Measurements from ENCODE around the gene NT5C1A.

The NT5C1A gene

DNA sequence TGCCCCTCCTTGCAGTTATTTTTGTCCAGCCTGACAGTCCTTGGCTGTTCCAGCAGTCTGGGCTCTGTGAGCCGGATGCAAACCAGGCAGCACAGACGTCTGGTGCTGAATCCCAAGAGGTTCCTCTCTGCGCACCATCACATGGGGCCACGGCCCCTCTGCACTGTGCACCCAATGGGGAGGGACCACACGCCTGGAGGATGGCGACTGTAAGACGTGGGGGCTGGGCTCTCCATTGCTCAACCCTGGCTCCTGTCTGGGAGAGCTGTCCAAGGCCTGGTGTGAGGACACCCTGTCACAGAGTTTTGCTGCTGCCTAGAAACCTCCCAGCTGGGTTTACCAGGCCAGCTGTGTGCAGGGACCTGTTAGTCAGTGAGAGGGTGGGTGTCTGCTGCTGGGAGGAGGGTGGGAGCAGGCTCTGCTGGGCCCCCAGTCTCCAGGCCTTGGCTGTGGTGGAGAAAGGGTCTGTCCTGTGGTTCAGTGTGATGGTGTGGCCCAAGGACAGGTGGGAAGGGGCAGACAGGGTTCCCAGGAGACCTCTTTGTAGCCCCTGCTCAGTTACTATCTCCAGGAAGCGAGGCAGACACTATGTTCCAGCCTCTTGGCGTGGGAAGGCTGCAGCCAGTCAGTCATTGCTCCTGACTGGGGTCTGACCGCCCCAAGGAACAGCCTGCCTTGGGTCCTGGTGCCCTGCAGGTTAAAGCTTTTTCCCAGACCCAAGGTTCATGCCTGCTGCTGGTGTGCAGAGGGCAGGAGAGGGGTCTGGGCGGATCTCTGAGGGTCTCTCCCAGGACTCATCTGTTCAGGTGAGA lies 46.2 kb downstream of the NT5C1A start:
- no peak for TF ChIP-seq EZH2 (IDR thresholded peaks at IDR 0.05; ENCODE audit: borderline replicate concordance, low read length)
- TF ChIP-seq, protein P1, sequence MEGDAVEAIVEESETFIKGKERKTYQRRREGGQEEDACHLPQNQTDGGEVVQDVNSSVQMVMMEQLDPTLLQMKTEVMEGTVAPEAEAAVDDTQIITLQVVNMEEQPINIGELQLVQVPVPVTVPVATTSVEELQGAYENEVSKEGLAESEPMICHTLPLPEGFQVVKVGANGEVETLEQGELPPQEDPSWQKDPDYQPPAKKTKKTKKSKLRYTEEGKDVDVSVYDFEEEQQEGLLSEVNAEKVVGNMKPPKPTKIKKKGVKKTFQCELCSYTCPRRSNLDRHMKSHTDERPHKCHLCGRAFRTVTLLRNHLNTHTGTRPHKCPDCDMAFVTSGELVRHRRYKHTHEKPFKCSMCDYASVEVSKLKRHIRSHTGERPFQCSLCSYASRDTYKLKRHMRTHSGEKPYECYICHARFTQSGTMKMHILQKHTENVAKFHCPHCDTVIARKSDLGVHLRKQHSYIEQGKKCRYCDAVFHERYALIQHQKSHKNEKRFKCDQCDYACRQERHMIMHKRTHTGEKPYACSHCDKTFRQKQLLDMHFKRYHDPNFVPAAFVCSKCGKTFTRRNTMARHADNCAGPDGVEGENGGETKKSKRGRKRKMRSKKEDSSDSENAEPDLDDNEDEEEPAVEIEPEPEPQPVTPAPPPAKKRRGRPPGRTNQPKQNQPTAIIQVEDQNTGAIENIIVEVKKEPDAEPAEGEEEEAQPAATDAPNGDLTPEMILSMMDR (IDR thresholded peaks at IDR 0.05; ENCODE audit: low read length), result no peak
- no peaks in the 10 kb centered on the region; the same call in 1 of the 2 replicates for H3K36me3 ChIP-seq (ENCODE audit: insufficient read depth, low read length)
- H3K27ac ChIP-seq (ENCODE audit: low read depth, low read length, poor library complexity, severe bottlenecking), result no peak overlapping the region
- no peak overlapping the region for H3K4me2 ChIP-seq (ENCODE audit: low read length)
- H3F3A ChIP-seq (ENCODE audit: insufficient read depth, low read length), result no peaks in the 10 kb centered on the region
- H4K20me1 ChIP-seq (ENCODE audit: insufficient read depth, low read length), result no peaks in the 10 kb centered on the region
- no peak overlapping the region for H2AFZ ChIP-seq (ENCODE audit: low read length)
- H3K9me2 ChIP-seq (ENCODE audit: low read depth, low read length), result no peaks in the 10 kb centered on the region
- peaks cover 19% of the 10 kb centered on the region for H3K27me3 ChIP-seq (ENCODE audit: insufficient read depth, low read length)
- H3K9ac ChIP-seq (ENCODE audit: low read length), result no peak overlapping the region
- H3K9me3 ChIP-seq (ENCODE audit: low read length), result no peaks in the 10 kb centered on the region
- no peaks in the 10 kb centered on the region for H3K79me2 ChIP-seq (ENCODE audit: insufficient read depth, low read length)
- H3K4me3 ChIP-seq (ENCODE audit: low read depth, low read length, poor library complexity, severe bottlenecking), result no peak overlapping the region
- no peaks in the 10 kb centered on the region for H3K4me1 ChIP-seq (ENCODE audit: insufficient read depth, low read length, severe bottlenecking)

DNA sequence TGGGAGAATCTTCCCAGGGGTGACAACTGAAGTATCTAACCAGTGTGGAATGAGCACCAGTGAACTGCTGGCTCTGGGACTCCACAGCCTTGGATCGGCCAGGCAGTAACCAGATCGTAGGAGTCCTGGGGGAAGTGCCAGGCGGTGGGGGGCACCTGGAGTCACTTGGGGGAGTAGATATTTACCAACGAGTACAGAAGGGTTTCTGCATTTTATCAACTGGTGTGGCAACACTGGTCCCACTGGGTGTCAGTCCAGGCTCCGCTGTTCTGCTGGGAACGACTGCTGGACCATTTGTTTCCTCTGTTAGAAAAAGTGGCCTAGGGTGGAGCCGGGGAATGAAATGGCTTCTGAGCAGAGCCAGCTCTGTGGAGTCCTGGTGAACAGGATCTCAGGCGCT lies 46.9 kb downstream of the NT5C1A start:
- no peaks in the 10 kb centered on the region for H3K4me1 ChIP-seq (ENCODE audit: insufficient read depth, low read length, severe bottlenecking)
- H2AFZ ChIP-seq (ENCODE audit: low read length), result no peak overlapping the region
- no peaks in the 10 kb centered on the region for H3K9me3 ChIP-seq (ENCODE audit: low read length)
- peaks cover 19% of the 10 kb centered on the region for H3K27me3 ChIP-seq (ENCODE audit: insufficient read depth, low read length)
- TF ChIP-seq, protein P1 (IDR thresholded peaks at IDR 0.05; ENCODE audit: low read length), result no peak
- H3K27ac ChIP-seq (ENCODE audit: low read depth, low read length, poor library complexity, severe bottlenecking), result no peak overlapping the region
- H3K4me3 ChIP-seq (ENCODE audit: low read depth, low read length, poor library complexity, severe bottlenecking), result no peak overlapping the region
- H3K9me2 ChIP-seq (ENCODE audit: low read depth, low read length), result no peaks in the 10 kb centered on the region
- H3F3A ChIP-seq (ENCODE audit: insufficient read depth, low read length), result no peaks in the 10 kb centered on the region
- H3K79me2 ChIP-seq (ENCODE audit: insufficient read depth, low read length), result no peaks in the 10 kb centered on the region
- H3K4me2 ChIP-seq (ENCODE audit: low read length), result no peak overlapping the region
- no peaks in the 10 kb centered on the region for H4K20me1 ChIP-seq (ENCODE audit: insufficient read depth, low read length)
- no peak overlapping the region for H3K9ac ChIP-seq (ENCODE audit: low read length)
- no peaks in the 10 kb centered on the region; the same call in 1 of the 2 replicates for H3K36me3 ChIP-seq (ENCODE audit: insufficient read depth, low read length)

DNA sequence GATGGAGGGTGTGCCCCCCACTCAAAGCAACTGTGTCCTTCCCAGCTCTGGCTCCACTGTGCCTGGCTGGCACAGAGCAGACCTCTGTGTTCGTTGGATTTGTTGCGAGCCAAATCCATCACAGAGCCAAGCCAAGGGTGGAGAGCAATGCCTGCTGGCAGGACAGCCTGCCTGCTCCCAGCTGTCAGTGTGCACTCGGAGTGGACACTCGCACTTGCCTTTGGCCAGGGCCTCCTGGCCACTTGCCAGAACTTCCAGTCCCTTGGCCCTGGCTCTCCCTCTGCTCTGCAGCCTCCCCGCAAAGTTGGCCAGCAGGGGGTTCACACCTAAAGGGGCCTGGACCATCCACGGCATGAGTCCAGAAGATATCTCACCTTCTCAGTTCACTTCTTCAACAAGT lies 48.9 kb downstream of the NT5C1A start:
- no peaks in the 10 kb centered on the region for H3K4me1 ChIP-seq (ENCODE audit: insufficient read depth, low read length, severe bottlenecking)
- no peaks in the 10 kb centered on the region; the same call in 1 of the 2 replicates for H3K36me3 ChIP-seq (ENCODE audit: insufficient read depth, low read length)
- H3K27ac ChIP-seq (ENCODE audit: low read depth, low read length, poor library complexity, severe bottlenecking), result no peak overlapping the region
- no peak overlapping the region for H3K4me3 ChIP-seq (ENCODE audit: low read depth, low read length, poor library complexity, severe bottlenecking)
- H2AFZ ChIP-seq (ENCODE audit: low read length), result no peak overlapping the region
- no peak overlapping the region for H3K4me2 ChIP-seq (ENCODE audit: low read length)
- peaks cover 19% of the 10 kb centered on the region for H3K27me3 ChIP-seq (ENCODE audit: insufficient read depth, low read length)
- no peaks in the 10 kb centered on the region for H3K9me2 ChIP-seq (ENCODE audit: low read depth, low read length)
- no peak overlapping the region for H3K9ac ChIP-seq (ENCODE audit: low read length)
- no peak for TF ChIP-seq EZH2 (IDR thresholded peaks at IDR 0.05; ENCODE audit: borderline replicate concordance, low read length)
- TF ChIP-seq, protein P1 (IDR thresholded peaks at IDR 0.05; ENCODE audit: low read length), result no peak
- H3K79me2 ChIP-seq (ENCODE audit: insufficient read depth, low read length), result no peaks in the 10 kb centered on the region
- H4K20me1 ChIP-seq (ENCODE audit: insufficient read depth, low read length), result no peaks in the 10 kb centered on the region
- no peaks in the 10 kb centered on the region for H3K9me3 ChIP-seq (ENCODE audit: low read length)
- H3F3A ChIP-seq (ENCODE audit: insufficient read depth, low read length), result no peaks in the 10 kb centered on the region
